ENCODE results near the gene ITGB3.
A peak's percentile ranks its signal among the peaks of the same experiment; 100 is the strongest.

Gene ITGB3

DNA sequence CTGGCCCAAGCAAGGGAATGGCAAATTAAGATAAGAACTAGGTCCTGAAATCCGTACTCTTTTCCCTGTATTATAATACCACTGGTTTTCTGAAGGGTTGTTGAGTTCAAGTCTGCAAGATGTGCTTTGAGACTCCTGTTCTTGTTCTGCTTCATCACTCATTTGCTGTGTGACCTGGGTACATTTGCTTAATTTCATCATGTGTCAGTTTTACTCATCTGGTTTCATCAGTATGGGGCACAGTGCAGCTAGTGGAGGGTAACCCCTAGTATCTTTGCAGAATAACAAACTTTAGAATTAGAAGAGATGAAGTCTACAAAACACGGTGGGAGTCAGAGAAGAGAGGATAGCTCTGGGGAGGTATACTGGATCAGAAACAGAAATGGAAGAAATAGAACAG lies 48.2 kb downstream of the ITGB3 start:
- no peak for DNase-seq

DNA sequence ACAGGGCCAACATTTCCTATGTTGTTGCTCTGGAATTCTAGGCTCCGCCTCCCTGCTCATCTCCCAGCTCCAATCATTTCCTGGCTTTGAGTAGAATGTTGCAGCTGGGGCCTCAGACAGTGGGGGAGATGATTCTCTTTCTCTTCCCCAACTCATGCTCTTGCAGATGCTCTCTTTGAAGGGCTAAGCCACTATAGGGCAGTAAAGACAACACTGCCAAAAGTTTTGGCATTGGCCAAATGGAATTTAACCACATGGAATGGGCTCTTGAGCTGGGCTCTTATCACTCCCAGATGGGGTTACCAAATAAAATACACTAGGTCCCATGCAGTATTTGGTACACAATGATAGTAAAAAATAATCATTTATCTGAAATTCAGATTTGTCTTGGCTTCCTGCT lies 50.6 kb downstream of the ITGB3 start:
- DNase-seq: no peak

DNA sequence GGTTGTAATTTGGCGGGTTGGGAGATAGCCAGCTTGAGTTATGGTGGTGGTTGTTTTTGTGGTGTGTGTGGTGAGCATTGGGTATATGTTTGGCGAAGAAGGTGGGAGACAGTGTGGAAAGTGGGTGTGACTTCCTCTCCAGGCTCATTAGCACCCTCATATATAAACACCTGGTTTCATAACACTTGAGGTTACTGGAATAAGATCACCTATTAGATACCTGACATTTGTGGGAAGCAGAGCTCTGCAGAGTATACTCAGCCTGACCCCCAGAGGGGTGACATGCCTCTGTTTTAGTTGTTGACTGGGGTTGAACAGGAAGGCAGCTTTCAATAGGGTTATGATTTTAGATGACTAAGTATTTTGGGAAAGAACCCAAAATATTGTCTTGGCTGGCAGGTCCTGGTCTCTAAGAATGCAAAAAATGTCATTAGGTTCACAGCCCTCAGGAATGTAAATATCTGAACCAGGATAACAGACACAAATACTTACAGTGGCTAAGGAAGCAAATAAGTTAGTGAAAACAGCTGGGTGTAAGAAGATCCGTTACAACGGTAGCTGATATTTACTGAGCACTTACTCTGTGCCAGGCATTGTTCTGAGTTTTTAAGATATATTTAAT lies 51.8 kb downstream of the ITGB3 start:
- DNase-seq: no peak

GRCh38 chr17:47310186-47310733 lies 56.6 kb downstream of the ITGB3 start:
- no peak for DNase-seq

DNA sequence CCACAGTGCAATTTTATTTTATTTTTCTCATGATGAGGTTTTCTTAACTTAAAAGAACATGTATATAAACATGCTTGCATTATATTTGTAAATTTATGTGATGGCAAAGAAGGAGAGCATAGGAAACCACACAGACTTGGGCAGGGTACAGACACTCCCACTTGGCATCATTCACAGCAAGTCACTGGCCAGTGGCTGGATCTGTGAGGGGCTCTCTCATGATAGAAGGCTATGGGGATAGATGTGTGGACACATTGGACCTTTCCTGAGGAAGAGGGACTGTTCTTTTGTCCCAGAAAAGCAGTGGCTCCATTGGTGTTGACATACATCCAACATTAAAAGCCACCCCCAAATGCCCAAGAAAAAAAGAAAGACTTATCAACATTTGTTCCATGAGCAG lies 57.8 kb downstream of the ITGB3 start:
- no peak for DNase-seq

GRCh38 chr17:47315451-47316266 lies 62.0 kb downstream of the ITGB3 start:
- peak; percentile 45 for DNase-seq

- DNase-seq: no peak
Measured at GRCh38 chr17:47316311-47316710, 62.7 kb downstream of the ITGB3 start.

GRCh38 chr17:47317119-47317518 lies 63.5 kb downstream of the ITGB3 start:
- no peak for DNase-seq

DNA sequence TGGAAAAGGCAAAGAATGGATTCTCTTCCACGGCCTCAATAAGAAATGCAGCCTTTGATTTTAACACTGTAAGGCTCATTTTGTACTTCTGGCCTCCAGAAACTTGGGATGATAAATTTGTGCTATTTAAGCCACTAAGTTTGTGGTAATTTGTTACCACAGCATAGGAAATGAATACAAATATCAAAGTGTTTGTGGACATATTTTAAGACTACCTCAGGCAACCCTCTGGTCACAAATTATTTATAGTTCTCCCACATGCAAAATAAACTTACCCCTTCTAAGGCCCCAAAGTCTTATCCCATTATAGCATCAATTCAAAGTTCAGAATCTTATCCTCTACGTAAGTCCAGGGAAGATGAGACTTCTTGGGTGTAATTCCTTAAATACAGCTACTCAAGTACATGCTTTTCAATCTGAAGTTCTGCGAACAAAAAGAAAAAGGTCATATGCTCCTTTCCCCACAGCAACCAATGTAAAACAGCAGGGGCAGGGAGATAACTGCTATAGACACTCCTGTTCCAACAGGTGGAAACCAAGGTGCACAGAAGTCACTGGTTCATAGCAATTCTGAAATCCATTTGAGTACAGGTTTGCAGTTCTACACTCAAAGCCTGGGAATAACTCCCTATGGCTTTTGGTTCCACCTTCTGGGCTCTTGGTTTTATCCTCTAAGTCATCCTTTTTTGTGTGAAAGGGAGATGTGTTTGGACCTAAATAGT lies 64.7 kb downstream of the ITGB3 start:
- no peak for DNase-seq

- no peak for DNase-seq
Measured at GRCh38 chr17:47320879-47321502, 67.4 kb downstream of the ITGB3 start.

DNA sequence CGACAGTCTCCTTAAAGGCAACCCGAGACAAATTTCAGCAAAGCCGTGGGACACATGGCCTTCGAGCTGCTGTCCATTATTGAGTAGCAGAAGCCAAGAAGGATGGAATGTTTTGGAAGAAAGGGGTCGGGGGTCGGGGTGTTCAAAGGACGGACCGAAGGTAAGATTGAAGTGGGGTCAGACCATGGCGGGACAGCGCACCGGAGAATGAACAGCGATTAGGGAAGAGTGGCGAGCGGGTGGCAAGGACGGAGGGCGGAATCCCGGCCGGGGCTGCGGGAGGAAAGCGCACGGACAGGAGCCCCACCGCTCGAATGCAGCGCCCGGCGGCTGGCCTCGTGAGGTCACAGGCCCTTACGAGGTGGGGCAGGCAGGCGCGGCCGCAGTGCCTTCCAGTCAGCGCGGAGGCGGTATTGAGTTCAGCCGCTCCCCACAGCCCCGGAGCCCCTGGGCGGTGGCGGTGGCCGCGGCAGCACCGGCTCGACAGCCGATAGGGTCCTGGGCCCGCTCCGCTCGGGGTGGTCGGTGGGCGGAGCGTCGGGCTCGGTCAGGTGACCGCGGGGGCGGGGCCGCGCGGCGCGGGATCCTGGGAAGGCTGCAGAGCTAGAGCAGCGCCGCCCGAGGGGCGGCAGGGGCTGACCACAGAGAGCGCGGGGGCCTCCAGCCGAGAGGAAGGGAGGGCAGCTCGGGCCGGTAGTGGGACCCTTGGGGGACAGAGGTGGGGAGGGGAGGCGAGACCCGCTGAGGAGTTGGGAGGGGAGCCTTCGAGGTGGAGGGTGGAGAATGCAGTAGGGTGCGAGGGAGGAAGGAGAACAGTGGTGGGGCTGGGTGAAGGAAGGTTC lies 70.0 kb downstream of the ITGB3 start, which contains the start of gene EFCAB13:
EFCAB13 (plus strand) TSS at position 574 of the 842 bp plus-strand sequence. CDS start 4,399 bp downstream, outside the sequence.
- DNase-seq: peak; percentile 85

DNA sequence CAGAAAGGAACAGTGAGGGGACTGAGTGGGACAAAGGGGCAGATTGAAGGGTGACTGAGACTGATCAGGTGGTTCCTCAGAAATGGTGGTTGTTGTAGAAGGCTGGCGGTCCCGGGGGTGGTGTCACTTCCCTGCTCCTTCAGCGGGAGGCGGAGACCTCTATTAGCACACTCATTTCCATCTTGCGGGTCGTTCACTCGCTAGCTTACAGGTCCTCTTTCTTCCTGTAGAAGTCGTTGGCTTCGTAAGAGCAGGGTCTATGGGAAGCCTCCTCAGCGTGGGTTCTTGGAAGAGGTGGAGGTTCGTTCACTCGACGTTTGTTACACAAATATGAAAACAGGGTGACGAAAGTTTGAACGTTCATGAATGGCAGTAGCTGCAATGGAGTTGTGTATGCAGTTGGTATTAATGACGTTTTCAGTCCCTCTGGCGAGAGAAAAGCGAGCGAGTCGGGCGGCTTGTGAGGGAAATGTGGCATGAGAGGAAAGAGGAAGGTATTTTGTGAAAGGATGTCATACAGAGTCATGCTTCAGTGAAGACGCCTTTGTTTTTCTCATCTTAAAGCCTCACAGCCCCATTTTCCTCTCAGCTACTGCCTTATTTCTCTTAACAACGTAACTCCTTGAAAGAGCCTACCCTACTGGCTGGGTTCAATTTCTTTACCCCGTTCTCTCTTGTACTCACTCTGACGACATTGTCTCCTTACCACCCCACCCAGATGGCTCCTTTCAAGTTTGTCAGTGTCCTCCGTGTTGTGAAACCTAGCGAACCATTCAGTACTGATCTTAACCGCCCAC lies 70.8 kb downstream of the ITGB3 start:
- DNase-seq: peak; percentile 49

DNA sequence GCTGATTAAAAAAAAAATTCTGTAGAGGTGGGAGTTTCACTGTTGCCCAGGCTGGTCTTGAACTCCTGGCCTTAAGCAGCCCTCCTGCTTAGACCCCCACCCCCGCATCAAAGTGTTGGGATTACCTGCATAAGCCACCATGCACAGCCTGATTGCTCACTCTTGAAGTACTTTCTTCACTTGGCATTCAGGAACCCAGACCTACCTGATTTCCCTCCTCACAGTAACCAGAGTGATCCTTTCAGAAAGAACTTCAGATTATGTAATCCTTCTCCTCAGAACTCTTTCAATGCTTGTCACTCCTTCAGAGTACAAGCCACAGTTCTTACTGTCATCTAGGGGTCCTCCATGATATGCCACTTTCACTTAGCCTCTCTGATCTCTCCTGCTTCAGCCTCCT lies 71.5 kb downstream of the ITGB3 start:
- DNase-seq: no peak

DNA sequence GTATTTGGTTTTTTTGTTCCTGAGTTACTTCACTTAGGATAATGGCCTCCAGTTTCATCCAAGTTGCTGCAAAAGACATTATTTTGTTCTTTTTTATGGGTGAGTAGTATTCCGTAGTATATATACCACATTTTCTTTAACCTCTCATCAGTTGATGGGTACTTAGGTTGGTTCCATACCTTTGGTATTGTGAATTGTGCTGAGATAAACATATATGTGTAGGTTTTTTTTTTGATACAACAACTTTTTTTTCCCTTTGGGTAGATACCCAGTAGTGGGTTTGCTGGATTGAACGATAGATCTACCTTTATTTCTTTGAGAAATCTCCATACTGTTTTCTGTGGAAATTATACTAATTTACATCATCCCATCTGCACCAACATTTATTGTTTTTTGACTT lies 76.9 kb downstream of the ITGB3 start:
- DNase-seq: no peak

DNA sequence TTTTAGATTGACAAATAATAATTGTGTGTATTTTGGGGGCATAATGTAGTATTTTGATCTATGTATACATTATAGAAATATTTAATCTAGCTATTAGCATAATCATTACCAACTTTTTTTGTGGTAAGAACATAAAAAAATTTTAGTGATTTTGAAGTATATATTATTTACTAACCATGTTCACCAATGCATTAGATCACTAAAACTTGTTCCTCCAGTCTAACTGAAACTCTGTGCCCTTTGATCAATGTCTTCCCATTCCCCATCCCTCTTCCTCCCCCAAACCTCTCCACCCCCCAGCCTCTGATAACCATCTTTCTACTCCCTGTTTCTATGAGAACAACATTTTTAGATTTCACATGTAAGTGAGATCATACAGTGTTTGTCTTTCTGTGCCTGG lies 78.7 kb downstream of the ITGB3 start:
- DNase-seq: no peak

DNA sequence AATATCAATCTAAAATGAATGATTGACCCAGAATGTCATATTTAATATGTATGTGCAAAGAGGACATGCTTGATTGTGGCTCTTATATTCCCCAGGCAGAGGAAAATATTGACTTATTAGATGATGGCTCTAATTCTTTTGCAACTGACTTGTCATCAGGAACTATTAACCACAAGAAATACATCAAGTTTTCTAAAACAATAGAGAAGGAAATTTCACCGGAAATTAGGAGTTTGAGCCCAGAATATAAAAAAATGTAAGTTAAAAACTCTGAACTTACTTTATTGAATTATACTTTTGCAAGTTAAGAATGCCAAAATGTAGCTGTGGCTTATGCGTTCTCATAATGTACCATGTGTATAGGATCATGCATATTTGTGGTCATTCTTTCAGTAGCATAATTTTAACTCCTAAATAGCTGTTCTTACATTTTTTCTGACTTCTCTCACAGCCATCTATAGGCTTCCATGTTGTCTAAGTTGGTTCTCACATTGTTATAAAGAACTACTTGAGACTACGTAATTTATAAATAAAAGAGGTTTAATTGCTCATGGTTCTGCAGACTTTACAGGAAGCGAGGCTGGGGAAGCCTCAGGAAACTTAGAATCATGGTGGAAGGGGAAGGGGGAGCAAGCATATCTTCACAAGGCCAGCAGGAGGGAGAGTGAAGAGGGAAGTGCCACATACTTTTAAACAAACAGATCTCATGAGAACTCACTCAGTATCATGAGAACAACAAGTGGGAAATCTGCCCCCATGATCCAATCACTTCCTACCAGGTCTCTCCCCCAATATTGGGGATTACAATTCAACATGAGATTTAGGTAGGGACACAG lies 81.7 kb downstream of the ITGB3 start:
- DNase-seq: no peak

GRCh38 chr17:47338026-47338425 lies 84.4 kb downstream of the ITGB3 start:
- DNase-seq: no peak

GRCh38 chr17:47352848-47353247 lies 99.2 kb downstream of the ITGB3 start:
- no peak for DNase-seq

- DNase-seq: no peak
Measured at GRCh38 chr17:47358652-47359051, 105.0 kb downstream of the ITGB3 start.

Data from DMS153 (cell line).